Measurements from ENCODE around the gene C1orf141.
A peak's percentile ranks its signal among the peaks of the same experiment; 100 is the strongest.

The C1orf141 gene

GRCh38 chr1:67169496-67169895 lies 34.7 kb upstream of the C1orf141 start:
- no peaks in the 10 kb centered on the region for H3K79me2 ChIP-seq (ENCODE audit: control insufficient read depth, insufficient read depth, low read length, poor library complexity)
- H4K12ac ChIP-seq (ENCODE audit: low read depth, low read length) = no peak overlapping the region
- H3K4me1 ChIP-seq (ENCODE audit: control insufficient read depth in 1 of 2, insufficient read depth in 2 of 2, low read length in 2 of 2) = no peaks in the 10 kb centered on the region
- H4K91ac ChIP-seq (ENCODE audit: low read depth, low read length) = no peak overlapping the region
- no peak overlapping the region for H3K4ac ChIP-seq (ENCODE audit: low read depth, low read length)
- H2BK5ac ChIP-seq (ENCODE audit: low read depth, low read length, poor library complexity) = no peak overlapping the region
- no peaks in the 10 kb centered on the region for H3K79me1 ChIP-seq (ENCODE audit: low read length)
- no peak overlapping the region for H3K4me2 ChIP-seq (ENCODE audit: low read length)
- no peak overlapping the region for H3K9ac ChIP-seq (ENCODE audit: low read length)
- H2AFZ ChIP-seq (ENCODE audit: insufficient read depth, low read length, poor library complexity) = no peak overlapping the region
- no peak overlapping the region for H2BK12ac ChIP-seq (ENCODE audit: low read length)
- no CpG with 5 or more reads among the region's 2 CpGs for WGBS (ENCODE audit: extremely low coverage, insufficient coverage, insufficient read length)
- no peak overlapping the region for H3K4me3 ChIP-seq (ENCODE audit: low read depth, low read length)
- H2BK120ac ChIP-seq (ENCODE audit: insufficient read depth, low read length, poor library complexity) = no peak overlapping the region
- no peak overlapping the region for H3K23ac ChIP-seq (ENCODE audit: low read length)
- H3K27ac ChIP-seq (ENCODE audit: low read depth, low read length) = no peak overlapping the region
- no peaks in the 10 kb centered on the region for H3K27me3 ChIP-seq (ENCODE audit: insufficient read depth, low read length)
- no peak overlapping the region for H3K14ac ChIP-seq (ENCODE audit: low read length)
- no peak overlapping the region for H4K8ac ChIP-seq (ENCODE audit: low read depth, low read length)
- H3K9me3 ChIP-seq (ENCODE audit: insufficient read depth, low read depth, low read length) = no peaks in the 10 kb centered on the region
- no peaks in the 10 kb centered on the region for H3K36me3 ChIP-seq (ENCODE audit: control insufficient read depth in 1 of 2, insufficient read depth in 2 of 2, low read length in 2 of 2)
- H3K18ac ChIP-seq (ENCODE audit: low read length) = no peak overlapping the region
- H2AK5ac ChIP-seq (ENCODE audit: low read length) = no peak overlapping the region
- DNase-seq = no peak

GRCh38 chr1:67166196-67166595 lies 31.4 kb upstream of the C1orf141 start, which contains the start of gene IL23R:
Gene IL23R (plus strand): TSS chr1:67166454. CDS start chr1:67168121, 1,667 bp downstream.
- Histone ChIP-seq H2AFZ (ENCODE audit: insufficient read depth, low read length, poor library complexity) (no peak within 1 kb of the TSS), H3K79me2 (ENCODE audit: control insufficient read depth, insufficient read depth, low read length, poor library complexity) (no peaks in the 10 kb centered on the region), H3K23ac (ENCODE audit: low read length) (no peak within 1 kb of the TSS), H3K4me2 (ENCODE audit: low read length) (no peak within 1 kb of the TSS), H2BK5ac (ENCODE audit: low read depth, low read length, poor library complexity) (no peak within 1 kb of the TSS), H3K27ac (ENCODE audit: low read depth, low read length) (no peak within 1 kb of the TSS), H3K4me3 (ENCODE audit: low read depth, low read length) (no peak within 1 kb of the TSS), H3K4ac (ENCODE audit: low read depth, low read length) (no peak within 1 kb of the TSS), H4K91ac (ENCODE audit: low read depth, low read length) (no peak within 1 kb of the TSS), H3K9me3 (ENCODE audit: insufficient read depth, low read depth, low read length) (no peaks in the 10 kb centered on the region), H3K36me3 (ENCODE audit: control insufficient read depth in 1 of 2, insufficient read depth in 2 of 2, low read length in 2 of 2) (no peaks in the 10 kb centered on the region), H3K4me1 (ENCODE audit: control insufficient read depth in 1 of 2, insufficient read depth in 2 of 2, low read length in 2 of 2) (no peaks in the 10 kb centered on the region), H2BK120ac (ENCODE audit: insufficient read depth, low read length, poor library complexity) (no peak within 1 kb of the TSS), H2AK5ac (ENCODE audit: low read length) (no peak within 1 kb of the TSS), H3K27me3 (ENCODE audit: insufficient read depth, low read length) (no peaks in the 10 kb centered on the region), H2BK12ac (ENCODE audit: low read length) (no peak within 1 kb of the TSS), H3K79me1 (ENCODE audit: low read length) (no peaks in the 10 kb centered on the region), H4K8ac (ENCODE audit: low read depth, low read length) (no peak within 1 kb of the TSS), H4K12ac (ENCODE audit: low read depth, low read length) (no peak within 1 kb of the TSS), H3K14ac (ENCODE audit: low read length) (no peak within 1 kb of the TSS), H3K18ac (ENCODE audit: low read length) (no peak within 1 kb of the TSS), H3K9ac (ENCODE audit: low read length) (no peak within 1 kb of the TSS)
- no CpG with 5 or more reads among the region's 4 CpGs for WGBS (ENCODE audit: extremely low coverage, insufficient coverage, insufficient read length)
- no peak for DNase-seq

- Histone ChIP-seq H3K9ac (ENCODE audit: low read length) (no peak overlapping the region), H2BK5ac (ENCODE audit: low read depth, low read length, poor library complexity) (no peak overlapping the region), H2AFZ (ENCODE audit: insufficient read depth, low read length, poor library complexity) (no peak overlapping the region), H3K14ac (ENCODE audit: low read length) (no peak overlapping the region), H2BK12ac (ENCODE audit: low read length) (no peak overlapping the region), H3K36me3 (ENCODE audit: control insufficient read depth in 1 of 2, insufficient read depth in 2 of 2, low read length in 2 of 2) (no peaks in the 10 kb centered on the region), H3K4ac (ENCODE audit: low read depth, low read length) (no peak overlapping the region), H2BK120ac (ENCODE audit: insufficient read depth, low read length, poor library complexity) (no peak overlapping the region), H3K4me2 (ENCODE audit: low read length) (no peak overlapping the region), H3K79me2 (ENCODE audit: control insufficient read depth, insufficient read depth, low read length, poor library complexity) (no peaks in the 10 kb centered on the region), H4K8ac (ENCODE audit: low read depth, low read length) (no peak overlapping the region), H3K27ac (ENCODE audit: low read depth, low read length) (no peak overlapping the region), H3K4me1 (ENCODE audit: control insufficient read depth in 1 of 2, insufficient read depth in 2 of 2, low read length in 2 of 2) (no peaks in the 10 kb centered on the region), H3K18ac (ENCODE audit: low read length) (no peak overlapping the region), H3K4me3 (ENCODE audit: low read depth, low read length) (no peak overlapping the region), H4K12ac (ENCODE audit: low read depth, low read length) (no peak overlapping the region), H3K27me3 (ENCODE audit: insufficient read depth, low read length) (no peaks in the 10 kb centered on the region), H3K23ac (ENCODE audit: low read length) (no peak overlapping the region), H2AK5ac (ENCODE audit: low read length) (no peak overlapping the region), H3K79me1 (ENCODE audit: low read length) (no peaks in the 10 kb centered on the region), H3K9me3 (ENCODE audit: insufficient read depth, low read depth, low read length) (no peaks in the 10 kb centered on the region), H4K91ac (ENCODE audit: low read depth, low read length) (no peak overlapping the region)
- no CpG with 5 or more reads among the region's 4 CpGs for WGBS (ENCODE audit: extremely low coverage, insufficient coverage, insufficient read length)
- DNase-seq = no peak
Observed at GRCh38 chr1:67165468-67166041, 30.8 kb upstream of the C1orf141 start.

- Histone ChIP-seq H3K23ac (ENCODE audit: low read length) (no peak overlapping the region), H3K79me1 (ENCODE audit: low read length) (no peaks in the 10 kb centered on the region), H2AFZ (ENCODE audit: insufficient read depth, low read length, poor library complexity) (no peak overlapping the region), H2BK12ac (ENCODE audit: low read length) (no peak overlapping the region), H3K18ac (ENCODE audit: low read length) (no peak overlapping the region), H2BK5ac (ENCODE audit: low read depth, low read length, poor library complexity) (no peak overlapping the region), H3K36me3 (ENCODE audit: control insufficient read depth in 1 of 2, insufficient read depth in 2 of 2, low read length in 2 of 2) (no peaks in the 10 kb centered on the region), H3K9ac (ENCODE audit: low read length) (no peak overlapping the region), H3K4me2 (ENCODE audit: low read length) (no peak overlapping the region), H3K9me3 (ENCODE audit: insufficient read depth, low read depth, low read length) (no peaks in the 10 kb centered on the region), H3K27ac (ENCODE audit: low read depth, low read length) (no peak overlapping the region), H3K4me1 (ENCODE audit: control insufficient read depth in 1 of 2, insufficient read depth in 2 of 2, low read length in 2 of 2) (no peaks in the 10 kb centered on the region), H4K12ac (ENCODE audit: low read depth, low read length) (no peak overlapping the region), H4K91ac (ENCODE audit: low read depth, low read length) (no peak overlapping the region), H3K4me3 (ENCODE audit: low read depth, low read length) (no peak overlapping the region), H3K79me2 (ENCODE audit: control insufficient read depth, insufficient read depth, low read length, poor library complexity) (no peaks in the 10 kb centered on the region), H2BK120ac (ENCODE audit: insufficient read depth, low read length, poor library complexity) (no peak overlapping the region), H3K27me3 (ENCODE audit: insufficient read depth, low read length) (no peaks in the 10 kb centered on the region), H3K4ac (ENCODE audit: low read depth, low read length) (no peak overlapping the region), H3K14ac (ENCODE audit: low read length) (no peak overlapping the region), H4K8ac (ENCODE audit: low read depth, low read length) (no peak overlapping the region), H2AK5ac (ENCODE audit: low read length) (no peak overlapping the region)
- WGBS (ENCODE audit: extremely low coverage, insufficient coverage, insufficient read length) = no CpG with 5 or more reads among the region's 2 CpGs
- DNase-seq = peak; percentile 87 to 92
Observed at GRCh38 chr1:67162954-67163353, 28.2 kb upstream of the C1orf141 start.

Measured in trophoblast cell (in vitro differentiated cells and primary cell).